ENCODE measurements around the gene ITGAL. TPM values are rescaled to one million over a fixed set of nuclear protein-coding genes. Genes with fewer than 3 reads are reported as not detected.
"Not testable (repeated sequence)": the region's sequence is repeated elsewhere in the genome, so short reads cannot be mapped to it uniquely, and the experiment has no call there.

ITGAL gene
- total and polyA plus RNA-seq, 2 experiments from 2014 or later = 0.95 to 3.4 TPM

GRCh38 chr16:30474074-30474452 lies 1.5 kb downstream of the ITGAL start:
- Histone ChIP-seq H4K20me1 (ENCODE audit: insufficient read depth, poor library complexity, severe bottlenecking) (no peaks in the 10 kb centered on the region), H3K4me3 (no peak overlapping the region), H3K9me3 (ENCODE audit: low read depth) (no peaks in the 10 kb centered on the region), H3K9me2 (replicated peaks; ENCODE audit: insufficient read depth) (no peaks in the 10 kb centered on the region), H3K4me1 (ENCODE audit: insufficient read depth) (no peaks in the 10 kb centered on the region), H3K36me3 (replicated peaks; ENCODE audit: insufficient read depth, low read depth) (no peaks in the 10 kb centered on the region), H3K27ac (no peak overlapping the region), H3K79me2 (no peaks in the 10 kb centered on the region), H3K27me3 (no peaks in the 10 kb centered on the region), H3K4me2 (no peak overlapping the region), H2AFZ (no peak overlapping the region)
- WGBS (ENCODE audit: low lambda C conversion rate, missing lambda C conversion rate) = 88% methylated on average over 16 of the region's 35 CpGs
- TF ChIP-seq EZH2 (IDR thresholded peaks at IDR 0.05; ENCODE audit: borderline replicate concordance) (no peak), CTCF (IDR thresholded peaks at IDR 0.05; ENCODE audit: poor library complexity) (no peak), EZH2phosphoT487 (IDR thresholded peaks at IDR 0.05; ENCODE audit: low read depth, severe bottlenecking, unreplicated experiment) (no peak)
- DNase-seq (ENCODE audit: low spot score) = no peak

GRCh38 chr16:30474684-30475083 lies 2.1 kb downstream of the ITGAL start:
- H3K4me2 ChIP-seq = no peak overlapping the region
- H3K4me1 ChIP-seq (ENCODE audit: insufficient read depth) = no peaks in the 10 kb centered on the region
- no peak overlapping the region for H3K27ac ChIP-seq
- H3K79me2 ChIP-seq = no peaks in the 10 kb centered on the region
- no peaks in the 10 kb centered on the region for H3K9me2 ChIP-seq (replicated peaks; ENCODE audit: insufficient read depth)
- H3K36me3 ChIP-seq (replicated peaks; ENCODE audit: insufficient read depth, low read depth) = no peaks in the 10 kb centered on the region
- no peak for DNase-seq (ENCODE audit: low spot score)
- no peak overlapping the region for H3K4me3 ChIP-seq
- H3K27me3 ChIP-seq = no peaks in the 10 kb centered on the region
- H3K9me3 ChIP-seq (ENCODE audit: low read depth) = no peaks in the 10 kb centered on the region
- TF ChIP-seq EZH2 (IDR thresholded peaks at IDR 0.05; ENCODE audit: borderline replicate concordance) (no peak), EZH2phosphoT487 (IDR thresholded peaks at IDR 0.05; ENCODE audit: low read depth, severe bottlenecking, unreplicated experiment) (no peak), CTCF (IDR thresholded peaks at IDR 0.05; ENCODE audit: poor library complexity) (no peak)
- 93% methylated on average over 7 of the region's 7 CpGs for WGBS (ENCODE audit: low lambda C conversion rate, missing lambda C conversion rate)
- H2AFZ ChIP-seq = no peak overlapping the region
- H4K20me1 ChIP-seq (ENCODE audit: insufficient read depth, poor library complexity, severe bottlenecking) = no peaks in the 10 kb centered on the region

GRCh38 chr16:30476991-30477390 lies 4.4 kb downstream of the ITGAL start:
- Histone ChIP-seq H3K36me3 (replicated peaks; ENCODE audit: insufficient read depth, low read depth) (no peaks in the 10 kb centered on the region), H3K4me2 (no peak overlapping the region), H3K9me3 (ENCODE audit: low read depth) (no peaks in the 10 kb centered on the region), H3K9me2 (replicated peaks; ENCODE audit: insufficient read depth) (no peaks in the 10 kb centered on the region), H3K4me1 (ENCODE audit: insufficient read depth) (no peaks in the 10 kb centered on the region), H4K20me1 (ENCODE audit: insufficient read depth, poor library complexity, severe bottlenecking) (no peaks in the 10 kb centered on the region), H3K4me3 (no peak overlapping the region), H3K27ac (no peak overlapping the region), H2AFZ (no peak overlapping the region), H3K79me2 (no peaks in the 10 kb centered on the region), H3K27me3 (no peaks in the 10 kb centered on the region)
- WGBS (ENCODE audit: low lambda C conversion rate, missing lambda C conversion rate) = 73% methylated on average over 3 of the region's 3 CpGs
- TF ChIP-seq EZH2phosphoT487 (IDR thresholded peaks at IDR 0.05; ENCODE audit: low read depth, severe bottlenecking, unreplicated experiment) = no peak
- no peak for TF ChIP-seq EZH2 (IDR thresholded peaks at IDR 0.05; ENCODE audit: borderline replicate concordance)
- TF ChIP-seq CTCF (IDR thresholded peaks at IDR 0.05; ENCODE audit: poor library complexity) = no peak
- DNase-seq (ENCODE audit: low spot score) = no peak

- whole genome bisulfite sequencing (ENCODE audit: low lambda C conversion rate, missing lambda C conversion rate) = 100% methylated on average over 2 of the region's 3 CpGs
Observed at GRCh38 chr16:30477773-30478172, 5.2 kb downstream of the ITGAL start.

More at GRCh38 chr16:30477773-30478172, 5.2 kb downstream of the ITGAL start:
- not testable (repeated sequence) for H3K27me3 ChIP-seq; H2AFZ ChIP-seq; DNase-seq (ENCODE audit: low spot score); H3K4me1 ChIP-seq (ENCODE audit: insufficient read depth); H3K9me2 ChIP-seq (replicated peaks; ENCODE audit: insufficient read depth); H3K27ac ChIP-seq; H3K9me3 ChIP-seq (ENCODE audit: low read depth); H3K4me2 ChIP-seq; H3K4me3 ChIP-seq; H3K79me2 ChIP-seq; H4K20me1 ChIP-seq (ENCODE audit: insufficient read depth, poor library complexity, severe bottlenecking); H3K36me3 ChIP-seq (replicated peaks; ENCODE audit: insufficient read depth, low read depth)

Data from hepatocyte (in vitro differentiated cells).